GM10266 (cell line): ENCODE results near the gene HEXB.
A peak's percentile ranks its signal among the peaks of the same experiment; 100 is the strongest.

Experiments
- DNase-seq: peaks from one replicate; pipeline ENCODE4 v3.0.0; 2012; ENCODE audit errors: extremely low spot score
- CTCF ChIP-seq: IDR thresholded peaks from 2 replicates; pipeline ENCODE4 v1.5.1; 2012; ENCODE audit warnings: mild to moderate bottlenecking, low read depth; ENCODE audit not compliant: control insufficient read depth, insufficient read depth; ENCODE audit errors: missing control alignments

HEXB gene

GRCh38 chr5:74640450-74640953, 44.5 kb upstream of the HEXB start, which contains the start of gene ENC1:
ENC1 (minus strand) TSS chr5:74640728; CDS start chr5:74636485, 4,243 bp downstream.
- peak; percentile 45 for TF ChIP-seq CTCF
- peak; percentile 58 for DNase-seq

GRCh38 chr5:74640954-74641734, 43.9 kb upstream of the HEXB start:
- no peak for TF ChIP-seq CTCF
- peak; percentile 27 for DNase-seq

- peak; percentile 31 for DNase-seq
- peak; percentile 61 for TF ChIP-seq CTCF
Measured at GRCh38 chr5:74641735-74642542, 43.1 kb upstream of the HEXB start.

GRCh38 chr5:74642543-74642863, 42.5 kb upstream of the HEXB start:
- no peak for TF ChIP-seq CTCF
- no peak for DNase-seq

- TF ChIP-seq CTCF, result no peak
- no peak for DNase-seq
Measured at GRCh38 chr5:74643111-74643562, 41.9 kb upstream of the HEXB start.

GRCh38 chr5:74647096-74647495, 37.9 kb upstream of the HEXB start:
- no peak for DNase-seq
- no peak for TF ChIP-seq CTCF
